H1 (cell line): ENCODE results near the gene PDK1. TPM values are rescaled to one million over a fixed set of nuclear protein-coding genes. Genes with fewer than 3 reads are reported as not detected.

ENCODE experiments used
- CTCF ChIA-PET: fragments of 300-600 bp; sonication (Branson Sonifier 250); formaldehyde crosslinking; loops from one replicate; lab custom pipeline; 2021; ENCODE audit not compliant: partially characterized antibody; lab: Charles Lee
- POLR2A ChIA-PET: fragments of 300-600 bp; sonication (Branson Sonifier 250); formaldehyde crosslinking; loops from one replicate; lab custom pipeline; 2021; ENCODE audit warnings: inconsistent platforms; ENCODE audit not compliant: partially characterized antibody; lab: Charles Lee
- DNase-seq, 2 experiments: peaks; one replicate each; pipeline versions ENCODE4 v3.0.0 to v3.0.0-alpha.2; 2010 to 2022; ENCODE audit warnings: low spot score in 2 of 2, low read depth in 1 of 2, mixed read lengths in 1 of 2
- FAIRE-seq: peaks from 2 replicates; lab custom pipeline; 2011; peaks lifted over from hg19 to GRCh38; lab: Jason Lieb, UNC
- H2AFZ ChIP-seq: 2 replicates; pipeline ENCODE4 v1.8.1; 2012; ENCODE audit warnings: low read length, inconsistent platforms
- H2AK5ac ChIP-seq: 2 replicates; pipeline ENCODE4 v1.6.1; 2013; ENCODE audit warnings: low read depth, low read length
- H2BK120ac ChIP-seq: replicated peaks from 2 replicates; pipeline ENCODE3; 2013; ENCODE audit warnings: low read depth, low read length, inconsistent platforms
- H2BK12ac ChIP-seq: 2 replicates; pipeline ENCODE4 v1.6.1; 2013; ENCODE audit warnings: low read depth, low read length
- H2BK15ac ChIP-seq: 2 replicates; pipeline ENCODE4 v1.6.1; 2013; ENCODE audit warnings: low read length
- H2BK20ac ChIP-seq: 2 replicates; pipeline ENCODE4 v1.6.1; 2013; ENCODE audit warnings: low read length
- H2BK5ac ChIP-seq: 2 replicates; pipeline ENCODE4 v1.6.1; 2013; ENCODE audit warnings: low read depth, low read length
- H3K14ac ChIP-seq: 2 replicates; pipeline ENCODE4 v1.6.1; 2013; ENCODE audit warnings: inconsistent platforms; ENCODE audit not compliant: insufficient read length
- H3K18ac ChIP-seq: 2 replicates; pipeline ENCODE4 v1.6.1; 2013; ENCODE audit warnings: low read length; ENCODE audit errors: extremely low read depth
- H3K23ac ChIP-seq: 2 replicates; pipeline ENCODE4 v1.6.1; 2013; ENCODE audit warnings: inconsistent platforms; ENCODE audit not compliant: insufficient read length
- H3K23me2 ChIP-seq: 2 replicates; pipeline ENCODE4 v1.6.1; 2013; ENCODE audit warnings: low read depth, low read length
- H3K27ac ChIP-seq: 2 replicates; pipeline ENCODE4 v1.6.1; 2011; ENCODE audit warnings: low read depth, low read length, inconsistent platforms
- H3K27me3 ChIP-seq, 4 experiments: replicated peaks in 1 of 4; 1 replicate in 1 of 4; 2 replicates in 3 of 4; pipeline versions ENCODE4 v1.6.1 to v1.8.1; 2011 to 2013; ENCODE audit warnings: low read length in 3 of 4, mild to moderate bottlenecking in 3 of 4, inconsistent platforms in 2 of 4, mixed read lengths in 2 of 4, moderate library complexity in 1 of 4; ENCODE audit not compliant: control insufficient read depth in 3 of 4, insufficient read depth in 3 of 4; ENCODE audit errors: extremely low read depth in 1 of 4
- H3K36me3 ChIP-seq, 4 experiments: 2 replicates each; pipeline versions ENCODE4 v1.6.1 to v1.8.1; 2011 to 2013; ENCODE audit warnings: mild to moderate bottlenecking in 4 of 4, low read length in 3 of 4, moderate library complexity in 2 of 4, control low read depth in 1 of 4, inconsistent platforms in 1 of 4; ENCODE audit not compliant: insufficient read depth in 4 of 4, control insufficient read depth in 2 of 4
- H3K4ac ChIP-seq: replicated peaks from 2 replicates; pipeline ENCODE3; 2013; ENCODE audit warnings: low read length, low read depth, mixed read lengths, inconsistent platforms; ENCODE audit not compliant: insufficient read length
- H3K4me1 ChIP-seq, 4 experiments: replicated peaks in 1 of 4; 1 replicate in 1 of 4; 2 replicates in 3 of 4; pipeline versions ENCODE4 v1.6.1 to v1.8.1; 2011 to 2013; ENCODE audit warnings: low read length in 3 of 4, inconsistent platforms in 2 of 4, mixed read lengths in 1 of 4; ENCODE audit not compliant: insufficient read depth in 4 of 4, control insufficient read depth in 3 of 4
- H3K4me2 ChIP-seq, 2 experiments: 2 replicates each; pipeline versions ENCODE4 v1.6.1 to v1.8.1; 2011 to 2013; ENCODE audit warnings: low read depth in 2 of 2, low read length in 2 of 2, control low read depth in 1 of 2, inconsistent platforms in 1 of 2, mild to moderate bottlenecking in 1 of 2; ENCODE audit not compliant: insufficient read depth in 1 of 2
- H3K4me3 ChIP-seq, 4 experiments: fragments of 200-600, 300-600 bp in 1 of 4; sonication (generic), shearing (Covaris generic), sonication (Bioruptor Twin) in 1 of 4; 2 replicates each; pipeline versions ENCODE4 v1.5.1 to v1.8.1; 2011 to 2016; ENCODE audit warnings: low read length in 4 of 4, low read depth in 3 of 4, control low read depth in 2 of 4, inconsistent platforms in 2 of 4, mild to moderate bottlenecking in 2 of 4, mixed read lengths in 1 of 4, moderate library complexity in 1 of 4; ENCODE audit not compliant: insufficient read depth in 2 of 4; ENCODE audit errors: extremely low read depth in 1 of 4
- H3K56ac ChIP-seq: replicated peaks from 2 replicates; pipeline ENCODE3; 2013; ENCODE audit warnings: low read depth, mild to moderate bottlenecking, mixed read lengths, low read length, inconsistent platforms; ENCODE audit not compliant: insufficient read length
- H3K79me1 ChIP-seq: 2 replicates; pipeline ENCODE4 v1.6.1; 2013; ENCODE audit warnings: low read depth, low read length, control low read depth
- H3K79me2 ChIP-seq, 2 experiments: 2 replicates each; pipeline versions ENCODE4 v1.6.1 to v1.8.1; 2012 to 2013; ENCODE audit warnings: low read length in 2 of 2, mild to moderate bottlenecking in 2 of 2, inconsistent platforms in 1 of 2; ENCODE audit not compliant: insufficient read depth in 2 of 2, control insufficient read depth in 1 of 2
- H3K9ac ChIP-seq, 4 experiments: replicated peaks in 1 of 4; 1 replicate in 1 of 4; 2 replicates in 3 of 4; pipeline versions ENCODE4 v1.6.1 to v1.8.1; 2011 to 2013; ENCODE audit warnings: low read depth in 3 of 4, low read length in 3 of 4, control low read depth in 2 of 4, mild to moderate bottlenecking in 2 of 4, moderate library complexity in 2 of 4, inconsistent platforms in 1 of 4; ENCODE audit errors: extremely low read depth in 1 of 4
- H3K9me3 ChIP-seq, 2 experiments: 2 replicates each; pipeline versions ENCODE4 v1.6.1 to v1.8.1; 2012 to 2013; ENCODE audit warnings: mild to moderate bottlenecking in 2 of 2, moderate library complexity in 2 of 2, control low read depth in 1 of 2, inconsistent platforms in 1 of 2, low read depth in 1 of 2, low read length in 1 of 2, mixed read lengths in 1 of 2; ENCODE audit not compliant: insufficient read depth in 2 of 2
- H4K20me1 ChIP-seq, 2 experiments: replicated peaks in 1 of 2; 2 replicates each; pipeline versions ENCODE3 to v1.8.1; 2011 to 2013; ENCODE audit warnings: inconsistent platforms in 2 of 2, low read length in 2 of 2, mild to moderate bottlenecking in 1 of 2; ENCODE audit not compliant: insufficient read depth in 2 of 2, control insufficient read depth in 1 of 2
- H4K5ac ChIP-seq: 2 replicates; pipeline ENCODE4 v1.6.1; 2013; ENCODE audit warnings: low read length, low read depth, mixed read lengths, inconsistent platforms; ENCODE audit not compliant: insufficient read length
- H4K8ac ChIP-seq: 2 replicates; pipeline ENCODE4 v1.8.0; 2013; ENCODE audit warnings: mild to moderate bottlenecking, moderate library complexity, low read length, inconsistent platforms; ENCODE audit not compliant: insufficient read depth; ENCODE audit errors: extremely low read depth
- H4K91ac ChIP-seq: replicated peaks from 2 replicates; pipeline ENCODE3; 2013; ENCODE audit warnings: low read length, mixed read lengths, inconsistent platforms; ENCODE audit not compliant: insufficient read length
- ASH2L ChIP-seq: fragments of 200-600, 300-600 bp; sonication (generic); IDR thresholded peaks from one replicate; pipeline ENCODE4 v1.7.1; 2017; ENCODE audit warnings: low read length
- CHD1 ChIP-seq: IDR thresholded peaks from 2 replicates; pipeline ENCODE4 v1.6.1; 2012; ENCODE audit warnings: low read depth, low read length, improper control_type of control experiment
- GTF2F1 ChIP-seq: IDR thresholded peaks from 2 replicates; pipeline ENCODE4 v1.6.1; 2012; ENCODE audit warnings: low read depth, low read length, improper control_type of control experiment, borderline replicate concordance
- MAFK ChIP-seq: IDR thresholded peaks from 2 replicates; pipeline ENCODE4 v1.6.1; 2012; ENCODE audit warnings: low read depth, mild to moderate bottlenecking, improper control_type of control experiment, low read length
- RAD21 ChIP-seq, 2 experiments: IDR thresholded peaks in 1 of 2; conservative IDR thresholded peaks in 1 of 2; 2 replicates each; pipeline ENCODE4 v1.6.1; 2011; ENCODE audit warnings: low read depth in 2 of 2, low read length in 2 of 2, improper control_type of control experiment in 1 of 2, inconsistent platforms in 1 of 2, mild to moderate bottlenecking in 1 of 2, moderate library complexity in 1 of 2
- WGBS, 2 experiments: shearing (Covaris generic) in 1 of 2; methylation state at CpG; one replicate each; pipeline versions ENCODE4 v1.1.6 to v1.1.7; 2013 to 2015; ENCODE audit warnings: low lambda C conversion rate in 2 of 2, mixed read lengths in 2 of 2, inconsistent platforms in 1 of 2, low coverage in 1 of 2, missing lambda C conversion rate in 1 of 2; ENCODE audit not compliant: insufficient replicate concordance in 2 of 2, insufficient coverage in 1 of 2, insufficient read length in 1 of 2; ENCODE audit errors: extremely low coverage in 1 of 2, missing lambda C conversion rate in 1 of 2; 5-methylcytosine and 5-hydroxymethylcytosine counted together
- polyA plus RNA-seq, 7 experiments: library from polyadenylated mRNA; depleted of rRNA in 3 of 7; stranded (reverse) in 5 of 7; unstranded in 2 of 7; fragments of >200 nt in 5 of 7; fragments of 200-250 nt in 2 of 7; gene quantifications; 1 replicate in 5 of 7; 2 replicates in 1 of 7; 4 replicates in 1 of 7; pipeline versions ENCODE4 v1.2.1 to v1.2.3, GENCODE V29; 2011 to 2013; ENCODE audit warnings: missing spikeins in 2 of 7, mixed read lengths in 2 of 7
- total RNA-seq: library from RNA; stranded (reverse); fragmentation: NEBNext Ultra II Directional; extraction: Animal tissue kit (Norgen Biotek cat#: 25700); gene quantifications from 2 replicates; pipeline ENCODE4 v1.2.1, GENCODE V29; 2021
- TF ChIP-seq, protein P1 (sequence below): IDR thresholded peaks from 2 replicates; pipeline ENCODE4 v1.6.1; 2012; ENCODE audit warnings: inconsistent platforms
- TF ChIP-seq, protein P2 (sequence below): IDR thresholded peaks from 2 replicates; pipeline ENCODE4 v1.6.1; 2011; ENCODE audit warnings: low read depth, mild to moderate bottlenecking, low read length; ENCODE audit not compliant: insufficient read depth

The PDK1 gene
- total and polyA plus RNA-seq, 2 of the 8 experiments (the other 6 are each of a cell fraction or from before 2014, with no cell fraction given) = 18.2 to 21.9 TPM

DNA sequence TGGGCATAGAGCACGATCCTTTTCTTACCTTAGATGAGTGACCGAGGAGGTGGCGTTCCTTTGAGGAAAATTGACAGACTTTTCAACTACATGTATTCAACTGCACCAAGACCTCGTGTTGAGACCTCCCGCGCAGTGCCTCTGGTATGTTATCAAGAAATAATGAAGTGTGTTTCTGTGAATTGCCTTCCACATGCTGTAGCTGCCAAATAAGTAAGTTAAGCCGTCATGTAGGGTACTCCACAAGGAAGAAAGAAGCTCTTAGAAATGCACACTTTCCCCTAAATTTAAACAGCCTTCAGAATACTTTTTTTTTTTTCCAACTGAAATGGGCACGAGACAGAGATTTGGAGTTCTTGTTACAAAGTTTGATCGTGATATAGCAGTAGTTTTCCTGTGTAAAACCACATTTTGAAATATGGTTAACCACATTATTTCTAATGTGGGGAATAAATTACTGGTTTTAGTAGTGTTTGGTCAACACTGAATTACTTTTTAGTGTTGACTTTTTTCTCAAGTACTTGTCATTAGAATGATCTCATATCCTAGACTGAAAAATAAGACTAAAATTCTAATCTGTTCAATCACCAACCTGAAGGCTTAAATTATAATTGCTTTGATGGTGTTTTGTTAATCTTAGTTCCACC is 30.5 kb downstream of the PDK1 start:
- no peak overlapping the region for H3K4me2 ChIP-seq
- H3K4ac ChIP-seq = no peak overlapping the region
- H4K8ac ChIP-seq = no peak overlapping the region
- no peaks in the 10 kb centered on the region for H3K79me1 ChIP-seq
- no peaks in the 10 kb centered on the region for H3K27me3 ChIP-seq
- no peaks in the 10 kb centered on the region for H3K4me1 ChIP-seq
- no peak overlapping the region for H2BK20ac ChIP-seq
- no peaks in the 10 kb centered on the region; a peak in 1 of 4 replicates for H3K79me2 ChIP-seq
- no peak overlapping the region for H2AK5ac ChIP-seq
- H3K23me2 ChIP-seq = no peaks in the 10 kb centered on the region
- H2BK12ac ChIP-seq = no peak overlapping the region
- H2BK15ac ChIP-seq = no peak overlapping the region
- ChIA-PET CTCF (interaction anchor here (0.7 to 1.0 kb wide), 2 partner anchors 11 to 22 kb away, joined by 3 to 4 read pairs; no protein-coding TSS in a partner anchor), POLR2A (no interaction called here)
- H3K18ac ChIP-seq = no peak overlapping the region
- no peak overlapping the region for H4K5ac ChIP-seq
- no peak for DNase-seq
- H4K91ac ChIP-seq = no peak overlapping the region
- H4K20me1 ChIP-seq = no peaks in the 10 kb centered on the region
- H2AFZ ChIP-seq = no peak overlapping the region
- no peak overlapping the region for H2BK120ac ChIP-seq
- TF ChIP-seq RAD21 (IDR thresholded peaks at IDR 0.05 in 1 of 2, conservative IDR thresholded peaks at IDR 0.05 in 1 of 2; ENCODE audit: low read depth in 2 of 2, low read length in 2 of 2) (no peak), GTF2F1 (no peak), ASH2L (no peak), MAFK (no peak), CHD1 (no peak)
- TF ChIP-seq, protein P1, sequence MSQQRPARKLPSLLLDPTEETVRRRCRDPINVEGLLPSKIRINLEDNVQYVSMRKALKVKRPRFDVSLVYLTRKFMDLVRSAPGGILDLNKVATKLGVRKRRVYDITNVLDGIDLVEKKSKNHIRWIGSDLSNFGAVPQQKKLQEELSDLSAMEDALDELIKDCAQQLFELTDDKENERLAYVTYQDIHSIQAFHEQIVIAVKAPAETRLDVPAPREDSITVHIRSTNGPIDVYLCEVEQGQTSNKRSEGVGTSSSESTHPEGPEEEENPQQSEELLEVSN = no peak
- TF ChIP-seq, protein P2, sequence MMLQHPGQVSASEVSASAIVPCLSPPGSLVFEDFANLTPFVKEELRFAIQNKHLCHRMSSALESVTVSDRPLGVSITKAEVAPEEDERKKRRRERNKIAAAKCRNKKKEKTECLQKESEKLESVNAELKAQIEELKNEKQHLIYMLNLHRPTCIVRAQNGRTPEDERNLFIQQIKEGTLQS = no peak
- H3K27ac ChIP-seq = no peak overlapping the region
- no peak for FAIRE-seq
- WGBS, 2 experiments = 90% methylated on average over 9 of the region's 9 CpGs; no CpG with 5 or more reads in 1 of the 2 experiments
- no peak overlapping the region for H3K56ac ChIP-seq
- peaks cover 0 to 4% of the 10 kb centered on the region in 2 experiments; a peak in 1 of 4 replicates for H3K9me3 ChIP-seq
- H2BK5ac ChIP-seq = no peak overlapping the region
- H3K9ac ChIP-seq = no peak overlapping the region
- H3K23ac ChIP-seq = no peak overlapping the region
- no peak overlapping the region for H3K4me3 ChIP-seq
- no peak overlapping the region for H3K14ac ChIP-seq
- peaks cover 10 to 66% (median 33%) of the 10 kb centered on the region in 4 experiments for H3K36me3 ChIP-seq
